ENCODE results near the gene ISLR. TPM values are rescaled to one million over a fixed set of nuclear protein-coding genes. Genes with fewer than 3 reads are reported as not detected.
A peak's percentile ranks its signal among the peaks of the same experiment; 100 is the strongest.

Gene ISLR
- total RNA-seq, 2 donors from 2014 or later: 0.29 TPM; not detected in 1

DNA sequence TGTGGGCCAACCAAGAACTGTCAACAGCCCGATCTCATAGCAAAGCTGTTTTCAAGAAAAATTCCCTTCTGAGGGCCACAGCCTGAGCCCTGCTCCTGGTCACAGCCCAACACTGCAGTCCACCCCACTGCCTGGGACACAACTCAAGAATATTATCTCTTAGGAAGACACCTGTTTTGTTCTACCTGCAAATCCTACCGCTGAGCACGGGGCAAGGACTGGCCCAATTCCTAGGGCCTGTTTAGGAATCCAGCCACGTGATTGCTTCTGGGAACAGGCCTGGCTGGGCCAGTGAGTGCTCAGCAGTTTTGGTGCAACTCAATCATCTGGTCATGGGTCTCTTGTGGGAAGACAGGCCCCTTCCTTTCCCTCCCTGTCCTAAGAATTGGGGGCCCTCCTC, 34.9 kb upstream of the ISLR start:
- TF ChIP-seq, protein P1, sequence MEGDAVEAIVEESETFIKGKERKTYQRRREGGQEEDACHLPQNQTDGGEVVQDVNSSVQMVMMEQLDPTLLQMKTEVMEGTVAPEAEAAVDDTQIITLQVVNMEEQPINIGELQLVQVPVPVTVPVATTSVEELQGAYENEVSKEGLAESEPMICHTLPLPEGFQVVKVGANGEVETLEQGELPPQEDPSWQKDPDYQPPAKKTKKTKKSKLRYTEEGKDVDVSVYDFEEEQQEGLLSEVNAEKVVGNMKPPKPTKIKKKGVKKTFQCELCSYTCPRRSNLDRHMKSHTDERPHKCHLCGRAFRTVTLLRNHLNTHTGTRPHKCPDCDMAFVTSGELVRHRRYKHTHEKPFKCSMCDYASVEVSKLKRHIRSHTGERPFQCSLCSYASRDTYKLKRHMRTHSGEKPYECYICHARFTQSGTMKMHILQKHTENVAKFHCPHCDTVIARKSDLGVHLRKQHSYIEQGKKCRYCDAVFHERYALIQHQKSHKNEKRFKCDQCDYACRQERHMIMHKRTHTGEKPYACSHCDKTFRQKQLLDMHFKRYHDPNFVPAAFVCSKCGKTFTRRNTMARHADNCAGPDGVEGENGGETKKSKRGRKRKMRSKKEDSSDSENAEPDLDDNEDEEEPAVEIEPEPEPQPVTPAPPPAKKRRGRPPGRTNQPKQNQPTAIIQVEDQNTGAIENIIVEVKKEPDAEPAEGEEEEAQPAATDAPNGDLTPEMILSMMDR (conservative IDR thresholded peaks at IDR 0.05): no peak
- Histone ChIP-seq H3K4me3 (ENCODE audit: low read length) (no peak overlapping the region), H3K36me3 (ENCODE audit: control insufficient read depth, insufficient read depth, low read length) (no peaks in the 10 kb centered on the region), H3K9ac (ENCODE audit: extremely low read depth, low read length, poor library complexity, severe bottlenecking) (no peak overlapping the region), H3K9me3 (ENCODE audit: control insufficient read depth, low read length) (no peaks in the 10 kb centered on the region), H3K27ac (ENCODE audit: low read depth, low read length) (no peak overlapping the region), H3K4me1 (ENCODE audit: control insufficient read depth, insufficient read depth, low read length) (no peaks in the 10 kb centered on the region), H3K27me3 (ENCODE audit: control insufficient read depth, insufficient read depth, low read length, poor library complexity, severe bottlenecking) (peaks cover 38% of the 10 kb centered on the region)
- no peak for DNase-seq
- Mint-ChIP-seq H3K9me3 (no peaks in the 10 kb centered on the region), H3K27ac (no peak overlapping the region), H3K4me3 (no peak overlapping the region), H3K36me3 (ENCODE audit: low read depth) (no peaks in the 10 kb centered on the region), H3K27me3 (ENCODE audit: insufficient read depth) (peaks cover 58% of the 10 kb centered on the region), H3K4me1 (peaks cover 4% of the 10 kb centered on the region)
- WGBS, 2 experiments (ENCODE audit: insufficient coverage in 1 of 2, insufficient read length in 1 of 2): 89 to 96% methylated on average over 4 of the region's 4 CpGs

DNA sequence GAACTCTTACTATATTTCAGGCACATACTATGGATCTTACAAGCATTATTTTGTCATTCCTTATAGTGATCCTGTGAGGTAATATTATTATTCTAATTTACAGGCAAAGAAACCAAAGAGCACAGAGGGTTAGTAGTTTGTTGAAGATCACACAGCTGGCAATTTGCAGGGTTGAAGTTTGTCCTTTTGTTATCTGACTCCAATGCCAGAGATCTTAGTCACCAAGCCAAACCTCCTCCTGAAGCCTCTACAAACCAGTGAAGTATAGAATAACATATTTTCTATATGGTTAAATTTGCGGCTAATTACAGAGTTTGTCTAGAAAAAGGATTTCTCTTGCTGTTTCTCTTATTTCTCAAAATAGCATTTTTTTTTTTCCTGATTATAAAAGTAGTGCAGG, 31.9 kb upstream of the ISLR start:
- WGBS, 2 experiments (ENCODE audit: insufficient coverage in 1 of 2, insufficient read length in 1 of 2): 67% methylated on average over 1 of the region's 1 CpG; no CpG with 5 or more reads in 1 of the 2 experiments
- no peak overlapping the region for H3K4me3 ChIP-seq (ENCODE audit: low read length)
- peaks cover 6% of the 10 kb centered on the region for H3K9me3 ChIP-seq (ENCODE audit: control insufficient read depth, low read length)
- Mint-ChIP-seq H3K4me1 (peaks cover 2% of the 10 kb centered on the region), H3K27ac (no peak overlapping the region), H3K9me3 (no peaks in the 10 kb centered on the region), H3K36me3 (ENCODE audit: low read depth) (no peaks in the 10 kb centered on the region), H3K4me3 (no peak overlapping the region), H3K27me3 (ENCODE audit: insufficient read depth) (peaks cover 33% of the 10 kb centered on the region)
- no peak overlapping the region for H3K27ac ChIP-seq (ENCODE audit: low read depth, low read length)
- H3K27me3 ChIP-seq (ENCODE audit: control insufficient read depth, insufficient read depth, low read length, poor library complexity, severe bottlenecking): peaks cover 11% of the 10 kb centered on the region
- no peaks in the 10 kb centered on the region for H3K4me1 ChIP-seq (ENCODE audit: control insufficient read depth, insufficient read depth, low read length)
- H3K9ac ChIP-seq (ENCODE audit: extremely low read depth, low read length, poor library complexity, severe bottlenecking): no peak overlapping the region
- H3K36me3 ChIP-seq (ENCODE audit: control insufficient read depth, insufficient read depth, low read length): no peaks in the 10 kb centered on the region
- TF ChIP-seq, protein P1 (conservative IDR thresholded peaks at IDR 0.05): no peak
- no peak for DNase-seq

DNA sequence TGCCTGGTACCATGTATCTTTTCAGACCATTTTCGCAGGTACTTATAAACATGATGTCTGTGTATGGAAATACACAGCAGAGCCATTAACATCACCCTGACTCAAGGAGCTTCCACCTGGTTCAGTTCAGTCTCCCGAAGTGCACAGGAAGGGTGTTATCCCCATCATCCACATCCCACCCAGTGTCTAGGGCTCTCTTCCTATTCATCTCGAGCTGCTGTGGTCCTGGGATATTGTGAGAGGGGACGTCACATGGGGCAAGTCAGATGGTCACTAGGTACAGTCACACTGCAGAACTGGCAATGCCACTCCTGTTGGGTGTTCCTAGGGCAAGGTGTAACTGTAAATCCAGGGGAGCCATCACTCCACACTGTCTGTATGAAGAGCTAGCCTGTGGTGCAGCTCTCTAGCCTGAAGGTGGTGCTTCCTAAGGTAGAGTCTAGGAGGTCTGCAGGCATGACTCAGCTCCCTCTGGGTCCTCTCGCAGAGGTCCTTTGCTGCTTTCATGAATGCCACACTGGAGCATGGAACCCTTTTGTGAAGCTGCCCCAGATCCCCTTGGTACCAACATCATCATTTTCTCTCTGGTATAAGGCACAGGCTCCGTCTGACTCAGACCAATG, 29.2 kb upstream of the ISLR start:
- Mint-ChIP-seq H3K27ac (peak overlapping the region; percentile 83), H3K4me1 (peaks cover 2% of the 10 kb centered on the region), H3K36me3 (ENCODE audit: low read depth) (no peaks in the 10 kb centered on the region), H3K4me3 (no peak overlapping the region), H3K9me3 (no peaks in the 10 kb centered on the region), H3K27me3 (ENCODE audit: insufficient read depth) (peaks cover 17% of the 10 kb centered on the region)
- Histone ChIP-seq H3K27ac (ENCODE audit: low read depth, low read length) (no peak overlapping the region), H3K4me3 (ENCODE audit: low read length) (no peak overlapping the region), H3K9me3 (ENCODE audit: control insufficient read depth, low read length) (peaks cover 6% of the 10 kb centered on the region), H3K27me3 (ENCODE audit: control insufficient read depth, insufficient read depth, low read length, poor library complexity, severe bottlenecking) (no peaks in the 10 kb centered on the region), H3K36me3 (ENCODE audit: control insufficient read depth, insufficient read depth, low read length) (no peaks in the 10 kb centered on the region), H3K9ac (ENCODE audit: extremely low read depth, low read length, poor library complexity, severe bottlenecking) (no peak overlapping the region), H3K4me1 (ENCODE audit: control insufficient read depth, insufficient read depth, low read length) (no peaks in the 10 kb centered on the region)
- WGBS, 2 experiments (ENCODE audit: insufficient coverage in 1 of 2, insufficient read length in 1 of 2): 70 to 85% methylated on average over 3 to 6 of the region's 6 CpGs
- TF ChIP-seq, protein P1 (conservative IDR thresholded peaks at IDR 0.05): peak; percentile 68
- DNase-seq: peak; percentile 82

All from endodermal cell (in vitro differentiated cells).